ENCODE results near the gene DPP8. TPM values are rescaled to one million over a fixed set of nuclear protein-coding genes. Genes with fewer than 3 reads are reported as not detected.

Gene DPP8
- total RNA-seq, 2 experiments from 2014 or later = 42.8 to 45.4 TPM

DNA sequence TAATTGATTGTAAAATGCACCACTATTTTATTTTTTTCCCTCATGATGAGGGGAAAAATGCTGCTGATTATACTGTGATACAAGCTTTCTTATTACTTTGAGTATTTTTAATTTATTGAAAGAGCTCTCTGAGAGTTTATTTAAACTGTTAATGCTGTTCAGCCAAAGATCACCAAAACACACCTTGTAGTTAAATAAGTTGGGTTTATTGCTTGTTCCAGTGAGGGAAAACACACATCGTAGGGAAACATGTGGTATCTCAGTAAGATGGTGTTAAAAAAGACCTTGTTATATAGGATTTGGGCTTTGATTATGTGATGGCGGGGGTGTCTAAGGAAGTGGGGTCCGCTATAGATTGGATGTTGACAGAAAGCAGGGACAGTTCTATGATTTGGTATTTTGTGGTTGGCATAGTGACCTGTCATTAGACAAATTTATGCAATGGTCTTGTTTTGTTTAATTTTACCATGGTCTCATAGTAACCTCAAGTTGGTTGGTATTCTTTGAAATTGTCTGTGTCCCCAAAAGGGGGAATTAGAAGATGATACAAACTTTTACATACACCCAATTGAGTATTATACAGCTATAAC, 23.8 kb upstream of the DPP8 start:
- H3K4me3 Mint-ChIP-seq = no peak overlapping the region
- DNase-seq = no peak
- no peak overlapping the region for H3K27ac Mint-ChIP-seq
- ChIA-PET POLR2A (no interaction called here), CTCF (interaction anchor here (2.9 kb wide), 1 partner anchor 10 kb away, joined by 10 read pairs; the partner anchor contains the start of gene HACD3)
- H3K9me3 Mint-ChIP-seq = no peaks in the 10 kb centered on the region
- no peaks in the 10 kb centered on the region for H3K27me3 Mint-ChIP-seq
- peaks cover 1% of the 10 kb centered on the region for H3K4me1 Mint-ChIP-seq
- no peaks in the 10 kb centered on the region for H3K36me3 Mint-ChIP-seq (ENCODE audit: low read depth)

DNA sequence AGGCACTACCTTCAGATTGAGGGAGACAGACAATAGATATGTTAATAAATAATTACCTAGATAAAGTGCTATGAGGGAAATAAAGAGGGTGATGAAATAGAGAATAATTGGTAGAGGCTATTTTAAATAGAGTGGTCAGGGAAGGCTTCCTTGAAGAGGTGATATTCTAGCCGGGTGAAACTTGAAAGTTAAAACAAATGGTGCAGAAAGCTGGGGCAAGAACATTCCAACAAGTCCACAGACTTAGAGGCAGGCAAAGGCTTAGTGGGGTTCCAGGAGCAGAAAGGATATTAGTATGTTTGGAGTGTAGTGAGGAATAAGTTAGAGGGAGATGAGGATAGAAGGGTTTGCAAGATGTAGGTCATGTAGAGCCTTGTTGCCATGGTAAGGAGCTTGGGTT, 22.8 kb upstream of the DPP8 start:
- POLR2A ChIA-PET = no interaction called here
- CTCF ChIA-PET = interaction anchor here (0.5 to 2.9 kb wide), 3 partner anchors 9 to 22 kb away, joined by 3 to 10 read pairs (median 4); partner anchors contain the start of gene HACD3
- no peak for DNase-seq
- no peak overlapping the region for H3K4me3 Mint-ChIP-seq
- H3K4me1 Mint-ChIP-seq = peaks cover 1% of the 10 kb centered on the region
- no peak overlapping the region for H3K27ac Mint-ChIP-seq
- H3K36me3 Mint-ChIP-seq (ENCODE audit: low read depth) = no peaks in the 10 kb centered on the region
- H3K9me3 Mint-ChIP-seq = no peaks in the 10 kb centered on the region
- no peaks in the 10 kb centered on the region for H3K27me3 Mint-ChIP-seq

DNA sequence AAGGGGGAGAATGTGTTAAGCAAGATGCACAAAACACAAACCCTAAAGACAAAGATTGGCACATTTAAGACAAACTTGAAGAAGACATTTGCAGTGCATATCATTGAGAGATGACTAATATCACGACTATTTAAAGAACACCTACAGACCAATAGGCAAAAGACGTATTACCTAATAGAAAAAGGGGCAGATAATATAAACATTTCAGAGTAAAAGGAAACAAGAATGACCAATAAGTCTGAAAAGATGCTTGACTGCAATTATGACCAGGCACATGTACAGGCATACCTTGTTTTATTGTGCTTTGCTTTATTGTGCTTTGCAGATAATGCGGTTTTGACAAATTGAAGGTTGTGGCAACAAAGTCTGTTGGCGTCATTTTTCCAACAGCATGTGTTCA, 17.7 kb upstream of the DPP8 start:
- no peak for DNase-seq
- Mint-ChIP-seq H3K9me3 (no peaks in the 10 kb centered on the region), H3K27me3 (no peaks in the 10 kb centered on the region), H3K27ac (no peak overlapping the region), H3K4me3 (no peak overlapping the region), H3K4me1 (peaks cover 32% of the 10 kb centered on the region), H3K36me3 (ENCODE audit: low read depth) (peaks cover 2% of the 10 kb centered on the region)
- ChIA-PET POLR2A (no interaction called here), CTCF (no interaction called here)

DNA sequence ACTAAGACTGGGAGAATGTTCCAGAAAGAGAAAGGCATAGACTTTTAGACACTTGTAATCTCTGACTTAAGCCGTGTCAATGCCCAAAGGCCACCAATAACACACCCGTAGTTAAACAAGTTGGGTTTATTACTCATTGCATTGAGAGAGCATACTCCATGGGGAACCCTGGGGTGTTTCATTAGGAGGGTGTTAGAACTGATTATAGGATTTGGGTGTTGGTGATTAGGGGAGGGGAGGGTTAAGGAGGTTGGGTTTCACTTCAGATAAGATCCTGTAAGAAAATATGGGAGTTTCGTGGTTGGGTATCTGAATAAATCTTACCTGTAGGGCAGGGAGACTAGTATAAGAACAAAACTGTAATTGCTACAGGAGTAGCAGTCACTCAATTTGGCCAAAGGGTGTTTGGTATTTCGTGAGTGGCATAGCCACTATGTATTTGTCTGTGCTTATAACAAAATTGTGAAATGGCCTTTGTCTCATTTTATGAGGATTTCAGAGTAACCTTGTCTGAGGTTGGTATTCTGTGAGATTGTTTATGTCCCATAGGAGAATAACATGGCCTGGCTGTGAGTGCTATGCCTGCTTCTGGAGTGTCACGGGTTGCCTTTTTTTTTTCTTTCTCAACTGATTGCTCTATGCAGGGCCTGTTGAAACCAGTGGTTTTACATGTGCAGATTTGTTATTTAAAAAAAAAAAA, 15.7 kb upstream of the DPP8 start:
- ChIA-PET CTCF (no interaction called here), POLR2A (no interaction called here)
- no peak for DNase-seq
- H3K9me3 Mint-ChIP-seq = no peaks in the 10 kb centered on the region
- peaks cover 37% of the 10 kb centered on the region for H3K4me1 Mint-ChIP-seq
- H3K4me3 Mint-ChIP-seq = peak overlapping the region; percentile 17
- H3K36me3 Mint-ChIP-seq (ENCODE audit: low read depth) = peaks cover 2% of the 10 kb centered on the region
- no peak overlapping the region for H3K27ac Mint-ChIP-seq
- no peaks in the 10 kb centered on the region for H3K27me3 Mint-ChIP-seq

DNA sequence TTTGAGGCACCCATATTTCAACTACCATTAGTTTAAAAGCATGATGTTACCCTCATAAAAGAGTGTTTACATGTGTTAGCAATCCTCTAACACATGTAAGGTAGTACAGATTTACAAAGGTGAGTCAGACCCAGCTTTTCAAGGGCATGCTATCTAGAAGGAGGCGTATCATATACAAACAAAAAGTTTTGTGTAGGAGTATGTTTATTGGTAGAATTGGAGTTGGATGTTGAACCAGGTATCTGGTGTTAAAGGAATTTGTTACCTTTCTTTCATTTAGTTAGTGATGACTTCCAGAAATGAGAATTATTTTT, 15.2 kb upstream of the DPP8 start:
- ChIA-PET CTCF (interaction anchor here (0.6 kb wide), 1 partner anchor 623 kb away, joined by 3 read pairs; no protein-coding TSS in a partner anchor), POLR2A (no interaction called here)
- Mint-ChIP-seq H3K27me3 (no peaks in the 10 kb centered on the region), H3K4me1 (peaks cover 37% of the 10 kb centered on the region), H3K27ac (no peak overlapping the region), H3K36me3 (ENCODE audit: low read depth) (peaks cover 2% of the 10 kb centered on the region), H3K4me3 (no peak overlapping the region), H3K9me3 (no peaks in the 10 kb centered on the region)
- DNase-seq = no peak

DNA sequence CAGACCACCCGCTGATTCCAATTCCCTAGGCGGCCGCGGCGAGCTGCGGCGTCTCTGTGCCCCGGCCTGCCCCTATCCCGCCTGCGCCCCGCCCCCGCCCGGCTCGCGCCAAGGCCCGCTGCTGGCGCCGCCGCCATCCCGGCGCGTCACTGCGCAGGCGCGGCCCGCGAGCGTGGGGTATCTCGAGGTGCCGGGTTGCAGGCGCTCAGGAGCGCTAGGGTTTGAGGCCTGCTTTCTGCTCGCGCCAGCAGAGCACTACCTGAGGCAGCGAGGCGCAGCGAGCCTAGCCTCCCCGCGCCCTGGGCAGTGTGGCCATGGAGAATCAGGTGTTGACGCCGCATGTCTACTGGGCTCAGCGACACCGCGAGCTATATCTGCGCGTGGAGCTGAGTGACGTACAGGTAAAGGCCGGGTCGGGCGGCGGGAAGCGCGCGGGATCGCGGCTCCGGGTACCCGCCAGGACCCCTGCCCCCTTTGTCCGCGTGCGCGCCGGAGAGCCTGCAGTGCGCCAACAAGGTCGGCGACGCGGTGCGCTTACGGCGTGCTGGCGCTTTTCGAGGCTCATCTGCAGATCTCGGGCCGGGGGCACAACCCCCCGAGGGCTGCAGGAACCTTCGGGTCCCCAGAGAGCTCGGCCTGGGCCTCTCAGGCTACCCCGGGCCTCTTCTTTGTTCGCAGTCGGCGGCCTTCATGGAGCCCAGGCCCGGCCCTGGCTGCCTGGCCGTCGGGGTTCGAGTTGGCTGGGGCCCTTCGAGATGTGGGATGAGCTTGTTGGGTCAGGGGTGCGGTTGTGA, 13.0 kb upstream of the DPP8 start, which contains the start of gene HACD3:
HACD3 (plus strand) TSS at position 146 of the 794 bp plus-strand sequence; CDS start at position 315, 169 bp downstream.
- H3K27me3 Mint-ChIP-seq = no peaks in the 10 kb centered on the region
- no peaks in the 10 kb centered on the region for H3K9me3 Mint-ChIP-seq
- H3K27ac Mint-ChIP-seq = peak within 1 kb of the TSS; percentile 87
- peaks cover 37% of the 10 kb centered on the region for H3K4me1 Mint-ChIP-seq
- ChIA-PET POLR2A (interaction anchor here (0.7 kb wide), 1 partner anchor 12 kb away, joined by 4 read pairs; no protein-coding TSS in a partner anchor), CTCF (interaction anchor here (0.5 to 2.0 kb wide), 9 partner anchors 9 to 755 kb away, joined by 3 to 10 read pairs (median 3); no protein-coding TSS in a partner anchor)
- peaks cover 2% of the 10 kb centered on the region for H3K36me3 Mint-ChIP-seq (ENCODE audit: low read depth)
- peak; percentile 88 for DNase-seq
- H3K4me3 Mint-ChIP-seq = peak within 1 kb of the TSS; percentile 81

DNA sequence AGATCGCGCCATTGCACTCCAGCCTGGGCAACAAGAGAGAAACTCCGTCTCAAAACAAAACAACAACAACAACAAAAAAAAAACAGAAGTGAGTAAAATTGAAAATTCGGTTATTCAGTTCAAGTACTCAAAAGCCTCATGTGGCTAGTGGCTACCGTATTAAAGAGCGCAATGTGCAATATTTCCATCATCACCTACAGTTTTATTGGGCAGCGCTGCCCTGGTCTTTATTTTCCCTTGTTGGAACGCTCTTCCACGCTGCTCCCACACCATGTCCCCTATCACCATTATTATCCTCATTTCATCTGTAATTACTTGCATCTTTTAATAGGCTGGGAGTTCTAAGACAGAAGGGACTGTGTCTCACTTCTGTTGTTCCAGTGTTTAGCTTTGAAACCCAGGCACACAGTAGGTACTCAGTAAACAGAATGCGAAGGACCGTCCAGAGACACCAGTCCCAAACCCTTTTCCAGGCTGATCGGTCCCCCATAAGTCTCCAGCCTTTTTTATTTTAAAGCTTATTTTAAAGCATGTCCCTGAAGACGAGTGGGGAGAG, 12.4 kb upstream of the DPP8 start:
- no peak for DNase-seq

DNA sequence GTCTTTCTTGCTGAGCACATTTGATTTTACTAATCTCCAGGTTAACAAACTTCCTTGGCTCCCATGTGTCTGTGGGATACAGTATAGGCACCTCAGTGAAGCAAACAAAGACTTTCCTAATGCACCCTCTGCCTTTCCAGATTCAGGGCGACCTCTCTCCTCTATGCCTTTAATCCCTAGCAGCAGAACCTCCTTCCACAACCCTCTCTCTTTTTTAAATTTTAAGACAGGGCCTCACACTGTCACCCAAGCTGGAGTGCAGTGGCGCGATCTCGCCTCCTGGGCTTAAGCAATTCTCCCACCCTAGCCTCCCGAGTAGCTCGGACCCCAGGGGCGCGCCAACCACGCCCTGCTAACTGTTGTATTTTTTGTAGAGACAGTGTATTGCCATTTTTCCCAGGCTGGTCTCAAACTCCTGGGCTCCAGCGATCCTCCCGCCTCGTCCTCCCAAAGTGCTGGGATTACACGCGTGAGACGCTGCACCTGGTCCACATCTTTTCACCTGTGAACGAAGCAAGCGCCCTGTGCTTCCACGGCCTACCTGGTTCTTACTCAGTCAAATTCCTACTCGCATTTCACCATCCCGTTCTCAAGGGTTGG, 11.1 kb upstream of the DPP8 start:
- Mint-ChIP-seq H3K27ac (no peak overlapping the region), H3K4me1 (peaks cover 28% of the 10 kb centered on the region), H3K9me3 (no peaks in the 10 kb centered on the region), H3K36me3 (ENCODE audit: low read depth) (no peaks in the 10 kb centered on the region), H3K27me3 (no peaks in the 10 kb centered on the region), H3K4me3 (no peak overlapping the region)
- DNase-seq = no peak
- CTCF ChIA-PET = interaction anchor here (0.6 to 1.5 kb wide), 3 partner anchors 8 to 225 kb away, joined by 3 to 4 read pairs (median 3); no protein-coding TSS in a partner anchor
- POLR2A ChIA-PET = no interaction called here

More for the DNA sequence above, 12.4 kb upstream of the DPP8 start:
- Mint-ChIP-seq H3K27ac (peak overlapping the region; percentile 82), H3K4me3 (peak overlapping the region; percentile 81), H3K9me3 (no peaks in the 10 kb centered on the region), H3K4me1 (peaks cover 36% of the 10 kb centered on the region), H3K27me3 (no peaks in the 10 kb centered on the region), H3K36me3 (ENCODE audit: low read depth) (peaks cover 2% of the 10 kb centered on the region)
- ChIA-PET CTCF (interaction anchor here (0.5 to 2.0 kb wide), 5 partner anchors 10 to 756 kb away, joined by 3 to 10 read pairs (median 3); no protein-coding TSS in a partner anchor), POLR2A (no interaction called here)

DNA sequence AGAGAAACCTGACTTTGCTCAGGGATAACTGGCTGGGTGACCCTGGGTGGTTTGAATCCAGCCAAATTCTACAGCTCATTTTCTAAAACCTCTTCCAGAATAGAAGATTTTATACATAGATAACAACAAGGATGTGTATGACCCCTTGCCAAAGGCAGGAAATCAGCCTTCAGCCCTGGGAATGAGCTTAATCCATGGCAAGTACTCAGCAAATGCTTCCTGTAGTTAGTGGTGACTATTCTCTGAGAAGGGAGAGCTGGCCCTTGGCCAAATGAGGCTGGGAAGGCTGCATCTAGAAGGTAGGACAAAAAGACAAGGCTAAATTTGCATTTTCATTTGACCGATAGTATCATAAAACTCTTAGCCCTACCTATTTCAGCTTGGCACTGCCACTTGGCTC, 8.1 kb upstream of the DPP8 start:
- ChIA-PET POLR2A (no interaction called here), CTCF (no interaction called here)
- no peaks in the 10 kb centered on the region for H3K9me3 Mint-ChIP-seq
- H3K36me3 Mint-ChIP-seq (ENCODE audit: low read depth) = no peaks in the 10 kb centered on the region
- H3K27me3 Mint-ChIP-seq = no peaks in the 10 kb centered on the region
- H3K4me3 Mint-ChIP-seq = no peak overlapping the region
- H3K27ac Mint-ChIP-seq = no peak overlapping the region
- DNase-seq = no peak
- peaks cover 9% of the 10 kb centered on the region for H3K4me1 Mint-ChIP-seq

DNA sequence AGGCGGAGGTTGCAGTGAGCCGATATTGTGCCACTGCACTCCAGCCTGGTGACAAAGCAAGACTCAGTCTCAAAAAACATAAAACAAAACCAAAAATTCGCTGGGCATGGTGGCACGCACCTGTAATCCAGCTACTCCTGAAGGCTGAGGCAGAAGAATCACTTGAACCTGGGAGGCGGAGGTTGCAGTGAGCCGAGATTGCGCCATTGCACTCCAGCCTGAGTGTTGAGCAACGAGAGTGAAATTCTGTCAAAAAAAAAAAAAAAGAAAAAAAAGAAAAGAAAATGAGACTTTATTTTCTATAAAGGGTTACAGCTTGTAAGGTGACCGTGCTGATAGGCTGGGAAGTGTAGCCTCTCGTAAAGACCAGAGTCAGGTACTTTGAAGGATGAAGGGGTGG, 6.7 kb upstream of the DPP8 start:
- Mint-ChIP-seq H3K9me3 (no peaks in the 10 kb centered on the region), H3K4me1 (peaks cover 4% of the 10 kb centered on the region), H3K27me3 (no peaks in the 10 kb centered on the region), H3K27ac (no peak overlapping the region), H3K36me3 (ENCODE audit: low read depth) (no peaks in the 10 kb centered on the region), H3K4me3 (no peak overlapping the region)
- no peak for DNase-seq
- CTCF ChIA-PET = no interaction called here
- POLR2A ChIA-PET = no interaction called here

DNA sequence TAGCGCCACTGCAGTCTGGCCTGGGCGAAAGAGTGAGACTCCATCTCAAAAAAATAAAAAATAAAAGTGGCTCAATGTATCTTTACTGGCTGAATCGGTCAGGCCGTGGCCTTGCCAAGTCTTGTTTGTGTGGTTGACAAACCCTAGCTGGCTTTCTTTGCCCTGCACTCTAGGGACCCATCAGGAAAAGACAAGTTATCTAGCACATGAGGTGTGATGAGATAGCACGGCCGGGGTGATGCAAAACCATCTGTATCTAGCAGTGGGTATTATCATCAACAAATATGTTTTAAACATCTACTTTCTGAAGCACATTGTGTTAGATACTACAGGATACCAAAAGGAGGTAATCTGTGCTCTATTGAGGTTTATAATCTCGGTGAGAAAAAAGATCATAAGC, 3.9 kb upstream of the DPP8 start:
- DNase-seq = no peak
- no peaks in the 10 kb centered on the region for H3K27me3 Mint-ChIP-seq
- ChIA-PET POLR2A (no interaction called here), CTCF (no interaction called here)
- H3K9me3 Mint-ChIP-seq = no peaks in the 10 kb centered on the region
- no peak overlapping the region for H3K4me3 Mint-ChIP-seq
- H3K4me1 Mint-ChIP-seq = peaks cover 11% of the 10 kb centered on the region
- H3K36me3 Mint-ChIP-seq (ENCODE audit: low read depth) = peaks cover 3% of the 10 kb centered on the region
- H3K27ac Mint-ChIP-seq = no peak overlapping the region

DNA sequence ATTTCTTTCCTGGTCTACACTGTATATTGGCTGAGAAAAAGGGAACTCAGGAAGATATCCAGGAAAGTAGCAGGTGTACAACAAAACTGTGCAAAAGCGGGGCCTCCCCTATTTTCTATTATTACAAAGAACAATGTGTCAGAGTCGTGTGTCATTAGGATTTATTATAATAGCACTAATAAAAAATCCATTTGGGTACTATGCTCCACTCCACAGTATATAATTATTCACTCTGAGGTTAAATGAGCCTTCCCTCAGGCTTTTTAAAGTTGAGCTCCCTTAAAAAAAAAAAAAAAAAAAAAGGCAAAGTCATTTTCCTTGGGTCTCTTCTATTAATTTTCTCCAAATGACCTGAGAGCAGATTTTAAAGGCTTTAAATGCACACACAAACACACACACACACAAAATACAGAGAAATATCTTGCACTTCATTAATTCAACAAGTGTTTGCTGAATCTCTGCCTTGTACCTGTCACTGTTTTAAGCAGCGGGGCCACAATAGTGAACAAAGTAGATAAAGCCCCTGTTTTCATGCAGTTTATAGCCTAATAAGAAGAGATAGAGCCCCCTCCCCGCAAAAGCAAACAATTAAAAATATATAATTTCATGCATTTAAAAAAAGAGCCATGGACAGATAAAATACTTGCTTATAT, 1.3 kb upstream of the DPP8 start:
- peaks cover 29% of the 10 kb centered on the region for H3K4me1 Mint-ChIP-seq
- ChIA-PET CTCF (interaction anchor here (1.0 to 1.4 kb wide), 3 partner anchors 8 to 21 kb away, joined by 3 to 4 read pairs (median 3); no protein-coding TSS in a partner anchor), POLR2A (interaction anchor here (0.6 kb wide), 1 partner anchor 12 kb away, joined by 4 read pairs; no protein-coding TSS in a partner anchor)
- no peak for DNase-seq
- H3K27ac Mint-ChIP-seq = no peak overlapping the region
- peaks cover 12% of the 10 kb centered on the region for H3K36me3 Mint-ChIP-seq (ENCODE audit: low read depth)
- H3K27me3 Mint-ChIP-seq = no peaks in the 10 kb centered on the region
- H3K9me3 Mint-ChIP-seq = no peaks in the 10 kb centered on the region
- no peak overlapping the region for H3K4me3 Mint-ChIP-seq
